HG02970 (cell line): ENCODE measurements around the gene CCDC178.
"Not testable (repeated sequence)": the region's sequence is repeated elsewhere in the genome, so short reads cannot be mapped to it uniquely, and the experiment has no call there.

Experiments
- ATAC-seq: cut with Tn5 transposase; IDR thresholded peaks from one replicate; pipeline ENCODE4 v1.9.1; 2021; ENCODE audit warnings: mild to moderate bottlenecking, moderate library complexity, moderate number of reproducible peaks; ENCODE audit not compliant: unreplicated experiment, low FRiP score

The CCDC178 gene

GRCh38 chr18:33440060-33441043 is at the start of gene CCDC178:
TSS of gene CCDC178 (minus strand) at chr18:33440721. CDS start at chr18:33412088, 28,633 bp downstream.
- no peak for ATAC-seq

DNA sequence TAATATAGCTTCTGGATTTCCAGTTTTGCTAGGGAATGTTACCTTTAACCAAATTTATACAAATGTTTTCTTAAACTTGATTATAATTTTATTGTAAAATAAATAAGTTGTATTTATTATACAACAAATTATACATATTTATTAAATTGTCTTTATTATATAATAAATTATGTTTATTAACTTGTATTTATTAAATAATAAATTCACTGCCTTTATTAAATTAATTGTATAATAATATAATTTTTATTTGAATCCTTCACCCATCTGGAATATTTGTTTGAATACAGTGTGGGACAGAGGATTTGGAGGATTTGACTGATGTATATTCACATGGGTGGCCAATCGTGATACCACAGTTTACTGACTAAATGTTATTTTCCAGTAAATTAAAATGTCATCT is 43.4 kb upstream of the CCDC178 start:
- no peak for ATAC-seq

- no peak for ATAC-seq
Observed at GRCh38 chr18:33472509-33472908, 32.0 kb upstream of the CCDC178 start.

DNA sequence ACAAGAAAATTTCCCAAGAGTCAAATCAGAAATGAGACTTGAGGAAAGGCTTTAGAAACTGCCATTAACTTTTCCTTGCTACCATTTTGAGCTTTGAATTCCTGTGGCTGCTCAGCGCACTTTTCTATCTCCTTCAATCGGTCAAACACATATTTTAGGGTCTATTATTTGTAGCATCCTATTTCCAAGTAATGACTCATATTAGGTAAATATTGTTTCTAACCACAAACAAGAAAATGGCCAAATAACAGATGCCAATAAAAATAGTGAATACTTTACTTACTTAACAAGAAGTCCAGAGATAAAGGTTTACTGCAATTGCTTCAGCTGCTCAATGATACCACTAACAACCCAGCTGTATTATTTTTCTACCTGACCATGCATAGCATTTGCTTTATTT is 29.7 kb upstream of the CCDC178 start:
- no peak for ATAC-seq

DNA sequence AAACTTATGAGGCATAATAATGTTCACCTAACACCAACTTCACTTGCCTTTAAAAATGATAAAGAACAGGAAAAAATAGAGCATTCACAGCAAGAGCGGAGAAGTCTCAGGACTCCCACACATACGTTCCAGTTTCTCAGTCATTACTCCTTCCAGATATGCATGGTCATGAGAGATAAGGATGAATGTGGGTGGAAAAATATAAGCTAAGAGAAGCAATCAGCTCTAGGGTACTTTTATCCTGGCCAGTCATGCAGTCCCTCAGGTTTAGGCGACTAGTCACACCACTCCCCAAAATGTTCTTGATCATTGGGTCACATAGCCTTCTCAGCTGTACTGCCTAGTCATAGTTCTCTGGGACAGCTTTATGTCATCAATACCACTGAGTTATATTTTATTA is 29.2 kb upstream of the CCDC178 start:
- no peak for ATAC-seq

- ATAC-seq, result no peak
Observed at GRCh38 chr18:33467531-33467930, 27.0 kb upstream of the CCDC178 start.

DNA sequence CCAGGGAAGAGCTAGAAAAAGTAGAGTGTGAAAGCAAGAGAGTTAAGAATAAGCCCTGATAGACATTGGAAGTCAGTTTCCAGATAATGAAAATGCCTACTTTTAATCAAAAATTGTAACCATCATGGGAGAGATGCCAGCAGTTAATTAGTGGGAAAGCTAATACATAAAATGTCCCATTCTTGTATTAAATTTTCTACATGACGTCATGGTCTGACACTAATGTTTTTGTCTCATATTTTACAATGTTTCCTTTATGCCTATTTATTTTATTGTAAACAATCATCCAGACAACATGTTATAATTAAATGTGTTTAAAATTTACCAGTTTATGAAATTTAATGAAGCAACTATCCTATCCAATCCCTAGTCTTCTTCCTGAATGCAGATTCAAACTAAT is 26.3 kb upstream of the CCDC178 start:
- no peak for ATAC-seq

DNA sequence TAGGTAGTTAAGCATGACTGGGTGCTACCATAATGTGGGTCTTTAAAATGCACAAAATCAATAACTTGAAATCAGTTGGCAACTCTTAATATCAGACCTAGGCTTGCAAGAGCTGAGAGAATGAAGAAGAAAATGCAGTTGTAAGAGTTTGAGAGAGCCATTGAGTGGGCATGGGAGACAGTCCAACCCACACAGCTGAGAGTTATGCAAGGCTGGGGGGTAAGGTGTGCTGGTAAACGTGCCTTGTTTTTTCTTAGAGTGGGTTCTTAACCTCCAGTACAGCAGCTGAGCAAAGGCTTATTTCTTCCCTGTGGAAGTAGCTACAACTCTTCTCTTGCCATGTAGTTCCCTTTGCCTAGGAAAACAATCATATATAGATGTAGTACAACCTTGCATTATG is 20.2 kb upstream of the CCDC178 start:
- ATAC-seq, result no peak

DNA sequence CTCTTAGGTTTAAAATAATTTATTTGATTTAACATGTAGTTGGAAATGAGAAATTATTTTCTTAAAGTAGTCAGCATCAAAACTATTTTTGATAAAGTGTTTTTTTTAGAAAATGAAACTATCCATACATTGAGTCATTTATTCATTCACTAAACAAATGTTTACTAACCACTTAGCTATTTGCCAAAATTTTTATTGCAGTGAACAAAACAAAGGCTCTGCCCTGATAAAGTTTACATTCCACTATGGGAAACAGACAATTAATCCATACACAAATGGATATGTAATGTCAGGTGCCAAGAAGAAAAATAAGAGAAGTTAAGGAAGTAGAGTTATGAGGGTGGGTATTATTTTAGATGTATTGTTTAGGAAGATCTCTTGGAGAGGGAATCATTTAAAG is 19.1 kb upstream of the CCDC178 start:
- no peak for ATAC-seq

DNA sequence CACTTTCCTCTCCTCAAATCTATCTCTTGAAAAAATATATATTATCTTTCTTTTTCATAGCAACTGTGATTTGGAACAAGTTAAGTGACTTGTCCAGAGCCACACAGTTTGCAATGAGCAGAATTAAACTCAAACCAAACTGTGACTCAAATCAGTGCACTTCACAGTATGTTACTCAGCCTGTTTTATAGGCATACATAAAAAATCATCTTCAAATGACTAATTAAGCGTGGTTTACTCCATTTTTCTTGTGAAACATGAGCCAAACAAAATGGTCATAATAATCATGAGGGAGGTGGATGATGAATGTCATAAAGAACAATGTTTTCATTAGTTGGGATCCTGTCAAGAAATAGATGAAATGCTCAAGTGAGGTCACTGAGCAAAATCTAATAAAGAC is 6.1 kb upstream of the CCDC178 start:
- no peak for ATAC-seq

- no peak for ATAC-seq
Observed at GRCh38 chr18:33444709-33445108, 4.2 kb upstream of the CCDC178 start.

GRCh38 chr18:33432857-33433256 is 7.7 kb downstream of the CCDC178 start:
- ATAC-seq, result no peak

DNA sequence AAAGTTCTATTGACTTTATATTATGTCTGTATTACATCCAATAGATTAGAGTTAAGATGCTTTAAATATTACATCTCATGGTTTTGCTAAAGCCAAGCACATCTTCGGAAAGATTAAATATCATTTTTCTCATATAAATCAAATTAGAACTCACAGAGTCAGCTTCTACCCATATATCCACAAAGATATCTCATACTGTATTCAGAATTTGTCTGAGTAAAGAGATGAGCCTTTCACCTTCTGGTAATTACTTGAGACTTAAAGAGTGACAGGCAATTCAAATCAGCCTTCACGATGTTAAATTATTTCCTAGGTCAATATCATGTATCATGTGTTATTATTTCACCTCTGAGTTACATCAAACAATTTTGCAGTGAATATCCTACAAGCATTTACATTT is 13.0 kb downstream of the CCDC178 start:
- ATAC-seq, result no peak

DNA sequence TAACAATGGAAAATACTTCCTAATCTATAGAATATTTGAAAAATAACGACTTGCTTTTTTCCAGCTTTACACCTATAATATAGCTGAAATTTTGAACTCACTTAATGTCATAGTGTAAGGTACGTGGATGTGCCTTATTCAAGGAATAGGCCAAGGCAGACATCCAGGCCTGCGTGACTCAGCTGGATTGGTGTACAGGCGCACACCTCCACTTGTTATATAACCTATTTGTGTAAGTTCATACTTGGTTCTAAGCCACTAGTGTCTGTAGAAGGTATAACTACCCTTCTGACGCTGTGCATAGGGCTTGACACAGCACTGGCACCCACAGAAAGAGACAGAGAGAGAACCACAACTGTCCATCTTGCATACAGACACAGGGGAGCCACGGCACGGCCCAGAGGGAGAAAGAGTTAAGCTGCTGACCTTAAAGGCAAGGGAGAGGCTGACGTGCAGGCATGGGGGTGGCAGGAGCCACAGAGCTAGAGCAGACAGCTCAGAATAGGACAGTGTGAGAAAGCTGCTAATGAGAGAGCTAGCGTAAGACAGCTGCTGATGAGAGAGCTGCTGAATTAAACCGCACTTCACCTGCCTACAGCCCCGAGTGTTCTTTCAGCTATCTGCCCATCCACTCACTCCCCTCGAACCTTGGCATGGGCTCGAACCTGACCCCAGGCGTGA is 16.1 kb downstream of the CCDC178 start:
- ATAC-seq, result no peak

DNA sequence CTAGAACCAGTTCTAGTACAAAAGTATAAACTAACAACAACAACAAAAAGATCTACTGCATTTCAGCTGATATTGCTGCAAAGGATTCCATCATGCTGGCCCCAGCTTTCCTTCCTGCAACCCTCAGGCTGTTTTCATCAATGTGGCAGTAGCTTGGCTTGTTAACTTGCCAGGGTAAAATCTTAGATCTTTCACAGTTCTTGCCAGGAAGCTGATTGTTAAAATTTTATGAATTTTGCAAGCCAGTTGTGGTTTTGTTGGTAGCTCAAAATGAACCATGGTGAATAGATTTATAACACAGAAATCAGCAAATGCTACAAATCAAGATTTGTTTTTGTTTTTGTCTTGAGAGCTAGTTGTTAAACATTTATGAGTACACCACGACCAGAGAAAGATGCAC is 19.3 kb downstream of the CCDC178 start:
- no peak for ATAC-seq

- ATAC-seq, result peak; percentile 55
Observed at GRCh38 chr18:33404244-33404873, 36.2 kb downstream of the CCDC178 start.

GRCh38 chr18:33398939-33399338 is 41.6 kb downstream of the CCDC178 start:
- ATAC-seq, result not testable (repeated sequence)

DNA sequence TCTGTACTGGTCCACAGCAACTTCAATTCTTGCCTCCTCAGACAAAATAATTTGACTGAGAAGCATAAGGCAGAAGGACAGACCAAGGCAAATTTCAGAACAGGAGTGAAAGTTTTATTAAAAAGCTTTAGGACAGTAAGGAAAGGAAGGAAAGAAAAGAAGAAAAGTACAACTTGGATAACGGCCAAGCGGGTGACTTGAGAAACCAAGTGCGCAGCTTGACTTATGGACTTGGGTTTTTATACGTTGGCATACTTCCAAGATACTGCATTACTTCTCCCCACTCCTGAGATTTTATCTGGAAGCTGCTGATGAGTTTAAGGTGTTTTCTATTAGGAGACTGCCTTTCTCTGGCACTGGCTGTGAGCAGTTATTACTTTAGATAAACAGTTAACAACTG is 64.7 kb downstream of the CCDC178 start:
- ATAC-seq, result no peak

- no peak for ATAC-seq
Observed at GRCh38 chr18:33372442-33372841, 68.1 kb downstream of the CCDC178 start.

DNA sequence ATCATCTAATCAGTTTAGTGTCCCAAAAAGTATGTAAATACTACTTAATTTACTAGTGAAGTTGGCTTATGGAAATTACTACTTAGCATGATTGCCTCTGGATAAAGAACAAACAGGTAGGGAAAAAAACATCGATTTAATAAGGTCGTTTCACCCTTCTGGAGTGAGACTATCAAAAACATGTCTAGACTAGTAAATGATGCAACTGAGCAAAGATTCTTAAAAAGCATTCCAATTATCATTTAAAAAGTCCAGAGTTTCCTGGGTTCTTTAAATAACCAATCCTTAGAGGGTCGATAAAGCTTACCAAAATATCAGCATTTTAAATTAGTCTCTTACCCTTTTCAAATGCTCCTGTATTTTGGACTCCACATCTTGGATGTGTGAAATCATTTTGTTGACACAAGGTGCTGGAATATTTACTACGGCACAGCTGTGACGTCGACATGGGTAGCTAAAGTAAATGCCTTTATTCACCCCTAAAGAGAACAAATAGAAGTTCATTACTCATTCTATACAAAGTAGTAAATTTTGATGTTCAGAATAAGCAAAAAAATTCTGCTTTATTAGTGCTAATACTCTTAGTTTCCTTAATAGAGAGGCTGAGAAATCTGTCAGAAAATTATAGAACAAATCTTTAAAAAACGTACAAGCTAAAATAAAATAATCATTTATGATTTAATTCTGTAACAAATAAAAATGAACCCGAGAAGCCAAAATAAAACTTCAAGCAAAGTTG is 70.6 kb downstream of the CCDC178 start:
- no peak for ATAC-seq

DNA sequence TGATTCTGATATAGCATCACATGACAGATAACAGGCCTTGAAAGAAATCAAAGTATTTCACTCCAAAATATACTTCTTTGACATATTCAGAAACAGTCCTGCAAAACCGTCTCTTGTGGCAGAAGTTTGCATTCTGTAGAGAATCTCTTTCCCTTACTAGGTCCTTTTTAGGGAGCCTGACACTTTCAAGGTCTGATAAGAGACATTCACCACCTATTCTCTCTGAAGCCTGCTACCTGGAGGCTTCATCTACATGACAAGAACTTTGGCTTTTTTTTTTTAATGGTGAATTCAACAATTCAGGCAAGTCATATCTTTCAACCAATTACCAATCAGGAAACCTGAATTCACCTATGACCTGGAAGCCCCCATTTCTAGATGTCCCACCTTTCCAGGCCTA is 83.8 kb downstream of the CCDC178 start:
- ATAC-seq, result no peak
